GM06990 (cell line): ENCODE measurements around the gene WDFY2.

Experiments used
- DNase-seq: peaks from one replicate; pipeline ENCODE4 v3.0.0-alpha.2; 2011; ENCODE audit not compliant: insufficient read length; ENCODE audit errors: extremely low read depth
- H3K27me3 ChIP-seq: replicated peaks from 2 replicates; pipeline ENCODE4 v1.6.0; 2011; ENCODE audit warnings: low read length; ENCODE audit not compliant: control insufficient read depth, insufficient read depth
- H3K36me3 ChIP-seq: 2 replicates; pipeline ENCODE4 v1.5.1; 2011; ENCODE audit warnings: low read length; ENCODE audit not compliant: control insufficient read depth, insufficient read depth
- H3K4me3 ChIP-seq: replicated peaks from 2 replicates; pipeline ENCODE4 v1.5.1; 2011; ENCODE audit warnings: low read depth, mild to moderate bottlenecking, control low read depth, low read length
- TF ChIP-seq, protein P1 (sequence below): IDR thresholded peaks from 2 replicates; pipeline ENCODE4 v1.5.1; 2011; ENCODE audit warnings: low read length, control low read depth, mild to moderate bottlenecking, inconsistent platforms; ENCODE audit not compliant: insufficient read depth, poor library complexity, severe bottlenecking

WDFY2 gene

DNA sequence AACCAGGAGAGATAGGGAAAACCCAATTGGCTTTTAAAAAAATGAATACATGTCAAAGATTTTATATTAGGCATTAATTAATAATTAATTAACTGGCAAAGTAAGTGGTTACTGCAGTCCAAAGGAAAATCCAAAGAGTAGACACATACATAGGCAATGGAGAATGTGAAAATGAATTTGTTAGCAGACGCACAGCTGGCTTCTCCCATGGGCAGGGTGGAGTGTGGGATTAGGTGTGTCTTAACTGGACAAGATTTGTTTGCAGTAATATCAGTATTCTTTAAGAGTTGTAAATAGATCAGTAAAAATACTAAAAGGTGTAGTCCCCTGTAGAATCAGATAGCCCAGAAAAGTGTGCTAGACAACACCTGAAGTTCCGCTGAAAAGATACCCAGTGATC is 161.0 kb downstream of the WDFY2 start:
- Histone ChIP-seq H3K36me3 (no peaks in the 10 kb centered on the region; the same call in 1 of the 2 replicates), H3K27me3 (no peaks in the 10 kb centered on the region), H3K4me3 (no peak overlapping the region)
- DNase-seq, result no peak
- TF ChIP-seq, protein P1, sequence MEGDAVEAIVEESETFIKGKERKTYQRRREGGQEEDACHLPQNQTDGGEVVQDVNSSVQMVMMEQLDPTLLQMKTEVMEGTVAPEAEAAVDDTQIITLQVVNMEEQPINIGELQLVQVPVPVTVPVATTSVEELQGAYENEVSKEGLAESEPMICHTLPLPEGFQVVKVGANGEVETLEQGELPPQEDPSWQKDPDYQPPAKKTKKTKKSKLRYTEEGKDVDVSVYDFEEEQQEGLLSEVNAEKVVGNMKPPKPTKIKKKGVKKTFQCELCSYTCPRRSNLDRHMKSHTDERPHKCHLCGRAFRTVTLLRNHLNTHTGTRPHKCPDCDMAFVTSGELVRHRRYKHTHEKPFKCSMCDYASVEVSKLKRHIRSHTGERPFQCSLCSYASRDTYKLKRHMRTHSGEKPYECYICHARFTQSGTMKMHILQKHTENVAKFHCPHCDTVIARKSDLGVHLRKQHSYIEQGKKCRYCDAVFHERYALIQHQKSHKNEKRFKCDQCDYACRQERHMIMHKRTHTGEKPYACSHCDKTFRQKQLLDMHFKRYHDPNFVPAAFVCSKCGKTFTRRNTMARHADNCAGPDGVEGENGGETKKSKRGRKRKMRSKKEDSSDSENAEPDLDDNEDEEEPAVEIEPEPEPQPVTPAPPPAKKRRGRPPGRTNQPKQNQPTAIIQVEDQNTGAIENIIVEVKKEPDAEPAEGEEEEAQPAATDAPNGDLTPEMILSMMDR, result no peak

DNA sequence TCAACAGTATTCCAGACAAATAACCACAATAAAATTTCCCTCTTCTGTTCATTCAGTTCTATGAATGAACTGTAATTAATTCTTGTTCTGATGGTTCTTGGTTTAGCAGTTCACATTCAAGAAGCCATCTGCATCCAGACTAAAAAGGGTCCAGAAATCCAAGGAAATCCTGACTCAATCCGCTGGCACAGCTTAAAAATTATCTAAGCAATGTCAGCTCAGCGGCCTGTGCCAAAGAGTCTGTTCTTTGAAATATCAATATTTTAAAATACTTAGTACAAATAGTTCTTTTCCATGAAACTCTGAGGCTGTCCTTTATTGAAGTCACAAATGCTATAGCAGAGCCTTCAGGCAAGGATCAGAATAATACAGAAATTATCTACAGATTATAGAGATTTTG is 162.5 kb downstream of the WDFY2 start:
- H3K4me3 ChIP-seq, result no peak overlapping the region
- no peaks in the 10 kb centered on the region for H3K27me3 ChIP-seq
- DNase-seq, result no peak
- TF ChIP-seq, protein P1, result no peak
- H3K36me3 ChIP-seq, result no peaks in the 10 kb centered on the region; the same call in 1 of the 2 replicates

DNA sequence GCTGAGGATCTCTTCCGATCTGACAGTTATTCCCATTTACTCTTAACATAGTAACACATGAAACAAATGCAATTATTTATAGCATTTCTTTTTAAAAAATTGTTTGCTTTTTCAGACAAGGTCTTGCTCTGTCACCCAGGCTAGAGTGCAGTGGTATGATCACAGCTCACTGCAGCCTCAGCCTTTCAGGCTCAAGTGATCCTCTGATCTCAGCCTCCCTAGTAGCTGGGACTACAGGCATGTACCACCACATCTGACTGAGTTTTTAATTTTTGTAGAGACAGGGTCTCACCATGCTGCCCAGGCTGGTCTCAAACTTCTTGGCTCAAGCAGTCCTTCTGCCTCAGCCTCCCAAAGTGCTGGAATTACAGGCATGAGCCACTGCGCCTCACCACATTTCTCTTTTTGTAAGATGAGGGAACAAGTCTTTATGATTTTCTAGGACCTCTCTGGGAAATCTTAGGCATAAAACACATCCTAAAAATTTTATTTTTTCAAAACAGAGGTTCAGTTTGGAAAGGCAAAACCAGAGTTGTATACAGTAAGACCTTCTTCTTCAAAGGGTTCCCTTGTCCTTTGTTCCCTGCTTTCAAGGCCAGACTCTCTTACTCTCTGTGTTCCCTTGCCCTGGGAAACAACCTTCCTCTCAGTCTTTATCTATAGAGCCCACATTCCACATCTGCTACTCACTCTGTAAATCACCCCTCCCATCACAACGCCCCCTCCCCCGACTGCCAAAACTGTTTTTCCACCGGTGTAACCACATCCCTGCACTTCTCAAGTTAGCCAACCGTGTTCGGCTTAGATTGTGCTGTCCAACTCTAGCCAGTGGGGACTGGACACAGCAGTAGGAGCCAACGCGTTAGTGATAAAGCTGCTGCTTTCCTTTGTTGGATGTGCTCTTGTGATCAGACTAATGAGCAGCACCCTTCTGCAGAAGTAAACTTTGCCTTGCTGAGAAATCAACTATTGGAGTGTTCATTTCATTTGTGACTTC is 163.5 kb downstream of the WDFY2 start:
- no peaks in the 10 kb centered on the region for H3K27me3 ChIP-seq
- TF ChIP-seq, protein P1, result no peak
- no peak overlapping the region for H3K4me3 ChIP-seq
- DNase-seq, result no peak
- no peaks in the 10 kb centered on the region; the same call in 1 of the 2 replicates for H3K36me3 ChIP-seq

DNA sequence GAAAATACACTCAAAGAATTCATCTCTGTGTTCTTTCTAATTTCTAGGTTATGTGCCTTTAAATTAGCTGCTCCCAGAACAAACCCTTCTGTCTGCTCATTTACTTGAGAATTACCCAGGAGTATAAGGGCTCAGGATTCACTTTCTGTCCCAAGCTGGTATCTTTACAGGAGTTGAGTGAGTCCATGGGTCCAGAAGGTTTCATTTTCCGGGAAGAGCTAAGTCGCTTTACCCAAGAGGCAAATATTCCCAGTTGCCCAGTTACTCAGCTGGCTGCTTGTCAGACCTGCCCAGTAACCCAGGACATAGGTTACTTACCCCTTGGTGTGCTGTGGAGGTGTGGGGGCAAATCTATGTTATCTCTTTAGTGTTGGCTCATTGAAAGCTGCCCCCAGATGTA is 172.4 kb downstream of the WDFY2 start:
- TF ChIP-seq, protein P1, result no peak
- H3K27me3 ChIP-seq, result no peaks in the 10 kb centered on the region
- no peak for DNase-seq
- H3K4me3 ChIP-seq, result no peak overlapping the region
- no peaks in the 10 kb centered on the region; the same call in none of the 2 replicates for H3K36me3 ChIP-seq

DNA sequence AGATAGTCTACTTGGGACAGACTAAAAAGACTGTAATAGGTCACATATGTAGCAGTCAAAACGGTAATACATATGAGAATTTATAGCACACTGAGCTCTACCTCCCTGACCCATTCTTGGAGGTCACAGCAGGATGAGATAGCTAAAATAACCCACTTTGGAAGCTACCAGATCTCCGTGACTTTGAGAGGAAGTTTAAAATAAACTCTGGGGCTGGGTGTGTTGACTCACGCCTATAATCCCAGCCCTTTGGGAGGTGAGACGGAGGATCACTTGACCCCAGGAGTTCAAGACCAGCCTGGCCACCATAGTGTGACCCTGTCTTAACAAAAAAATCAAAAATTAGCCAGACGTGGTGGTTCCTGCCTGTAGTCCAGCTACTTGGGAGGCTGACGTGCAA is 174.4 kb downstream of the WDFY2 start:
- no peaks in the 10 kb centered on the region; the same call in none of the 2 replicates for H3K36me3 ChIP-seq
- no peak overlapping the region for H3K4me3 ChIP-seq
- no peaks in the 10 kb centered on the region for H3K27me3 ChIP-seq
- TF ChIP-seq, protein P1, result no peak
- no peak for DNase-seq
